ENCODE data around the gene AFP. TPM values are rescaled to one million over a fixed set of nuclear protein-coding genes. Genes with fewer than 3 reads are reported as not detected.

AFP gene
- total and polyA plus RNA-seq, 2 of the 13 experiments (the other 11 are each of a cell fraction or from before 2014, with no cell fraction given) = 9,434 to 13,105 TPM

DNA sequence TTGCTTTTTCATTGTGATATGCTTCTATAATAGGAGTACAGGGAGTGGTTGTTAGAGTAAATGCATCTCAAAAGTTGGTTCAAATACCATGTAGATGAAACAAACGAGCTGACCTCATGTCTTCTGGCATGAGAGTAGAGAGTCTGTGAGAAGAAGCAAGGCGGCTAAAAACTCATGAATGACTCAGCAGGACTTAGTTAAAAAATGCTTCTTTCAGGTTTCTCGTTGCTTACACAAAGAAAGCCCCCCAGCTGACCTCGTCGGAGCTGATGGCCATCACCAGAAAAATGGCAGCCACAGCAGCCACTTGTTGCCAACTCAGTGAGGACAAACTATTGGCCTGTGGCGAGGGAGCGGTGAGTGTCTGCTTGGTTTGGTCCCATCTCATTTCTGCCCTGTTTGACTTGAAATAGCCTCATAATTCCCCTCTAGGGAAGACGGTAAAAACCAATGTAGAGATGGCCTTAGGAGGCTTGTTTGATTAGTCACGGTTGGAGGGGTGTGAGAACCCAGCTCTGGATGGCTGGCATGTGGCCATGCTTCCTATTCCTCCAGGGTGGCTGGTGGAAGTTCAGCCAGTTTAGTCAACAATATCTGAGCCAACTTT lies 14.5 kb downstream of the AFP start (continued):
- TF ChIP-seq RBFOX2 (IDR thresholded peaks at IDR 0.05; ENCODE audit: low read depth, low read length) (peak; percentile 69), REPIN1 (CRISPR knock-in tag; IDR thresholded peaks at IDR 0.05; ENCODE audit: borderline replicate concordance, low read depth) (0 out of 2 replicates have a peak, but pooled peaks have one; percentile 21), HOXA9 (CRISPR knock-in tag; IDR thresholded peaks at IDR 0.05; ENCODE audit: borderline replicate concordance) (0 out of 2 replicates have a peak, but pooled peaks have one; percentile 19), RBM22 (optimal IDR thresholded peaks at IDR 0.05; ENCODE audit: low read length) (peak; percentile 82), ZNF180 (CRISPR knock-in tag; IDR thresholded peaks at IDR 0.05; ENCODE audit: borderline replicate concordance, low read depth) (no peak), BORCS8-MEF2B (CRISPR knock-in tag; IDR thresholded peaks at IDR 0.05) (peak; percentile 74), POLR2G (IDR thresholded peaks at IDR 0.05; ENCODE audit: low read depth, low read length) (peak; percentile 51), KDM5B (CRISPR knock-in tag; IDR thresholded peaks at IDR 0.05; ENCODE audit: borderline replicate concordance) (peak; percentile 46; the same call in 1 of the 2 replicates), HOXA7 (CRISPR knock-in tag; IDR thresholded peaks at IDR 0.05) (no peak), NAIF1 (CRISPR knock-in tag; IDR thresholded peaks at IDR 0.05; ENCODE audit: borderline replicate concordance) (no peak), YY1 (IDR thresholded peaks at IDR 0.05; ENCODE audit: insufficient read depth, insufficient replicate concordance, low read depth, low read length) (peak; percentile 64), ZSCAN21 (CRISPR knock-in tag; IDR thresholded peaks at IDR 0.05; ENCODE audit: borderline replicate concordance) (no peak), TBX3 (IDR thresholded peaks at IDR 0.05; ENCODE audit: borderline replicate concordance) (no peak)
- TF ChIP-seq, protein P1, sequence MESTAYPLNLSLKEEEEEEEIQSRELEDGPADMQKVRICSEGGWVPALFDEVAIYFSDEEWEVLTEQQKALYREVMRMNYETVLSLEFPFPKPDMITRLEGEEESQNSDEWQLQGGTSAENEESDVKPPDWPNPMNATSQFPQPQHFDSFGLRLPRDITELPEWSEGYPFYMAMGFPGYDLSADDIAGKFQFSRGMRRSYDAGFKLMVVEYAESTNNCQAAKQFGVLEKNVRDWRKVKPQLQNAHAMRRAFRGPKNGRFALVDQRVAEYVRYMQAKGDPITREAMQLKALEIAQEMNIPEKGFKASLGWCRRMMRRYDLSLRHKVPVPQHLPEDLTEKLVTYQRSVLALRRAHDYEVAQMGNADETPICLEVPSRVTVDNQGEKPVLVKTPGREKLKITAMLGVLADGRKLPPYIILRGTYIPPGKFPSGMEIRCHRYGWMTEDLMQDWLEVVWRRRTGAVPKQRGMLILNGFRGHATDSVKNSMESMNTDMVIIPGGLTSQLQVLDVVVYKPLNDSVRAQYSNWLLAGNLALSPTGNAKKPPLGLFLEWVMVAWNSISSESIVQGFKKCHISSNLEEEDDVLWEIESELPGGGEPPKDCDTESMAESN (CRISPR knock-in tag; conservative IDR thresholded peaks at IDR 0.05) = no peak
- TF ChIP-seq, protein P2, sequence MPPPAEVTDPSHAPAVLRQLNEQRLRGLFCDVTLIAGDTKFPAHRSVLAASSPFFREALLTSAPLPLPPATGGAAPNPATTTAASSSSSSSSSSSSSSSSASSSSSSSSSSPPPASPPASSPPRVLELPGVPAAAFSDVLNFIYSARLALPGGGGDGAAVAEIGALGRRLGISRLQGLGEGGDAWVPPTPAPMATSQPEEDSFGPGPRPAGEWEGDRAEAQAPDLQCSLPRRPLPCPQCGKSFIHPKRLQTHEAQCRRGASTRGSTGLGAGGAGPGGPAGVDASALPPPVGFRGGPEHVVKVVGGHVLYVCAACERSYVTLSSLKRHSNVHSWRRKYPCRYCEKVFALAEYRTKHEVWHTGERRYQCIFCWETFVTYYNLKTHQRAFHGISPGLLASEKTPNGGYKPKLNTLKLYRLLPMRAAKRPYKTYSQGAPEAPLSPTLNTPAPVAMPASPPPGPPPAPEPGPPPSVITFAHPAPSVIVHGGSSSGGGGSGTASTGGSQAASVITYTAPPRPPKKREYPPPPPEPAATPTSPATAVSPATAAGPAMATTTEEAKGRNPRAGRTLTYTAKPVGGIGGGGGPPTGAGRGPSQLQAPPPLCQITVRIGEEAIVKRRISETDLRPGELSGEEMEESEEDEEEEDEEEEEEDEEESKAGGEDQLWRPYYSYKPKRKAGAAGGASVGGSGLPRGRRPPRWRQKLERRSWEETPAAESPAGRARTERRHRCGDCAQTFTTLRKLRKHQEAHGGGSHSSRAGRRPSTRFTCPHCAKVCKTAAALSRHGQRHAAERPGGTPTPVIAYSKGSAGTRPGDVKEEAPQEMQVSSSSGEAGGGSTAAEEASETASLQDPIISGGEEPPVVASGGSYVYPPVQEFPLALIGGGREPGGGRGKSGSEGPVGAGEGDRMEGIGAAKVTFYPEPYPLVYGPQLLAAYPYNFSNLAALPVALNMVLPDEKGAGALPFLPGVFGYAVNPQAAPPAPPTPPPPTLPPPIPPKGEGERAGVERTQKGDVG (CRISPR knock-in tag; IDR thresholded peaks at IDR 0.05; ENCODE audit: borderline replicate concordance) = 0 out of 2 replicates have a peak, but pooled peaks have one; percentile 66
- TF ChIP-seq, protein P3, sequence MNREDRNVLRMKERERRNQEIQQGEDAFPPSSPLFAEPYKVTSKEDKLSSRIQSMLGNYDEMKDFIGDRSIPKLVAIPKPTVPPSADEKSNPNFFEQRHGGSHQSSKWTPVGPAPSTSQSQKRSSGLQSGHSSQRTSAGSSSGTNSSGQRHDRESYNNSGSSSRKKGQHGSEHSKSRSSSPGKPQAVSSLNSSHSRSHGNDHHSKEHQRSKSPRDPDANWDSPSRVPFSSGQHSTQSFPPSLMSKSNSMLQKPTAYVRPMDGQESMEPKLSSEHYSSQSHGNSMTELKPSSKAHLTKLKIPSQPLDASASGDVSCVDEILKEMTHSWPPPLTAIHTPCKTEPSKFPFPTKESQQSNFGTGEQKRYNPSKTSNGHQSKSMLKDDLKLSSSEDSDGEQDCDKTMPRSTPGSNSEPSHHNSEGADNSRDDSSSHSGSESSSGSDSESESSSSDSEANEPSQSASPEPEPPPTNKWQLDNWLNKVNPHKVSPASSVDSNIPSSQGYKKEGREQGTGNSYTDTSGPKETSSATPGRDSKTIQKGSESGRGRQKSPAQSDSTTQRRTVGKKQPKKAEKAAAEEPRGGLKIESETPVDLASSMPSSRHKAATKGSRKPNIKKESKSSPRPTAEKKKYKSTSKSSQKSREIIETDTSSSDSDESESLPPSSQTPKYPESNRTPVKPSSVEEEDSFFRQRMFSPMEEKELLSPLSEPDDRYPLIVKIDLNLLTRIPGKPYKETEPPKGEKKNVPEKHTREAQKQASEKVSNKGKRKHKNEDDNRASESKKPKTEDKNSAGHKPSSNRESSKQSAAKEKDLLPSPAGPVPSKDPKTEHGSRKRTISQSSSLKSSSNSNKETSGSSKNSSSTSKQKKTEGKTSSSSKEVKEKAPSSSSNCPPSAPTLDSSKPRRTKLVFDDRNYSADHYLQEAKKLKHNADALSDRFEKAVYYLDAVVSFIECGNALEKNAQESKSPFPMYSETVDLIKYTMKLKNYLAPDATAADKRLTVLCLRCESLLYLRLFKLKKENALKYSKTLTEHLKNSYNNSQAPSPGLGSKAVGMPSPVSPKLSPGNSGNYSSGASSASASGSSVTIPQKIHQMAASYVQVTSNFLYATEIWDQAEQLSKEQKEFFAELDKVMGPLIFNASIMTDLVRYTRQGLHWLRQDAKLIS (CRISPR knock-in tag; IDR thresholded peaks at IDR 0.05) = peak; percentile 95; the same call in 1 of the 2 replicates
- TF ChIP-seq, protein P4, sequence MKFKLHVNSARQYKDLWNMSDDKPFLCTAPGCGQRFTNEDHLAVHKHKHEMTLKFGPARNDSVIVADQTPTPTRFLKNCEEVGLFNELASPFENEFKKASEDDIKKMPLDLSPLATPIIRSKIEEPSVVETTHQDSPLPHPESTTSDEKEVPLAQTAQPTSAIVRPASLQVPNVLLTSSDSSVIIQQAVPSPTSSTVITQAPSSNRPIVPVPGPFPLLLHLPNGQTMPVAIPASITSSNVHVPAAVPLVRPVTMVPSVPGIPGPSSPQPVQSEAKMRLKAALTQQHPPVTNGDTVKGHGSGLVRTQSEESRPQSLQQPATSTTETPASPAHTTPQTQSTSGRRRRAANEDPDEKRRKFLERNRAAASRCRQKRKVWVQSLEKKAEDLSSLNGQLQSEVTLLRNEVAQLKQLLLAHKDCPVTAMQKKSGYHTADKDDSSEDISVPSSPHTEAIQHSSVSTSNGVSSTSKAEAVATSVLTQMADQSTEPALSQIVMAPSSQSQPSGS (CRISPR knock-in tag; IDR thresholded peaks at IDR 0.05) = 0 out of 2 replicates have a peak, but pooled peaks have one; percentile 40
